ENCODE results near the gene NBAS. TPM values are rescaled to one million over a fixed set of nuclear protein-coding genes. Genes with fewer than 3 reads are reported as not detected.
A peak's percentile ranks its signal among the peaks of the same experiment; 100 is the strongest.

The NBAS gene
- total and polyA plus RNA-seq, 9 of the 15 experiments (the other 6 are each of a cell fraction or from before 2014, with no cell fraction given), result 15.3 to 94.4 (median 69.9) TPM

DNA sequence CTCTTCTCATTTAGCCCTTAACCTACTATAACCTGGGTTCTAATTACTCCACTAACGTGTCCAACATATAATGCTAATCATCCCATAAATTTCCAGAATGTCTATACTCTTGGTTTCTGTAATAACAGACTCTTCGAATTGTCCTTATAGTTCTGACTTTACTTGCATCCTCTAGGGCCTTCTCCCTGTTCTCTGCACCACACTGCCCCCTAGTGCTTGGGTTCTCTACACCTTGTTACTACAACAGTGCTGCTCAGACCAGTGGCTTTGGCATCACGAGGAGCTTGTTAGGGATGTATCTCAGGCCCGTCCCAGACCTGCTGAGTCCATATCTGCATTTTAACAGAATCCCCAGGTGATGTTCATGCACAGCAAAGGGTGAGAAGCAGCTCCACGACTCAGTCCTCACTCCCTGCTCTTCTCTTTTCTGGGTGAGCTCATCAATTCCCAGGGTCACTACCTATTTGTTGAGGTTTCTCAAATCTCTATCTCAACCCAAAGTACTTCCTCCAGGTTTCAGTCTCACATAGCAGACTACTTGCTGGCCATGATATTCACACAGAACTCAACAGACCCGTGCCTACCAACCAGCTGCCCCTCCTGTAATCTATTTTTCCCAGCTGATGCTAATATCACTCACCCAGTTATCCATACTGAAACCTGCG is 16.1 kb upstream of the NBAS start:
- Histone ChIP-seq H3K36me3 (ENCODE audit: control insufficient read depth, insufficient read depth, low read length) (no peaks in the 10 kb centered on the region), H3K9ac (ENCODE audit: insufficient read depth in 1 of 2, low read depth in 2 of 2, low read length in 2 of 2) (no peak overlapping the region), H3K27ac (ENCODE audit: extremely low read depth, low read depth, low read length) (no peak overlapping the region), H3K4me2 (ENCODE audit: insufficient read depth, low read length) (no peak overlapping the region), H3K4me1 (replicated peaks in 1 of 2; ENCODE audit: control insufficient read depth in 2 of 2, insufficient read depth in 2 of 2, low read length in 2 of 2) (peaks cover 3 to 5% of the 10 kb centered on the region in 2 experiments; a peak in 3 of 5 replicates), H3K4me3 (no peak overlapping the region), H4K20me1 (replicated peaks; ENCODE audit: control insufficient read depth, insufficient read depth, low read length) (no peaks in the 10 kb centered on the region), H3K27me3 (ENCODE audit: control insufficient read depth in 2 of 2, insufficient read depth in 2 of 2, low read length in 2 of 2) (no peaks in the 10 kb centered on the region), H3K9me1 (ENCODE audit: control insufficient read depth, insufficient read depth, low read length) (no peaks in the 10 kb centered on the region), H3K9me3 (replicated peaks; ENCODE audit: control insufficient read depth, insufficient read depth, low read depth, low read length) (no peaks in the 10 kb centered on the region), H3K79me2 (ENCODE audit: control insufficient read depth, insufficient read depth, low read length) (no peaks in the 10 kb centered on the region), H2AFZ (ENCODE audit: low read depth, low read length) (peak overlapping the region; percentile 72)
- FAIRE-seq (peak; percentile 96), DNase-seq (ENCODE audit: extremely low read depth in 1 of 4, low spot score in 3 of 4) (peak; percentile 69 to 94 (median 74)), ATAC-seq (peak; percentile 97)
- BruUV-seq (replicated peaks), result no TSS peak
- 11% methylated on average over 7 of the region's 7 CpGs for WGBS (ENCODE audit: insufficient coverage, low coverage, missing lambda C conversion rate)
- intact Hi-C loops (cut with micrococcal nuclease), result loop anchor here (1.0 kb wide), 1 partner anchor 31 kb away; no protein-coding TSS in a partner anchor
- in situ Hi-C loops (cut with MboI), result loop anchor here (25.0 kb wide), 1 partner anchor 665 kb away; no protein-coding TSS in a partner anchor
- POLR2A ChIA-PET, result interaction anchor here (0.6 to 1.6 kb wide), 12 partner anchors 9 to 422 kb away, joined by 3 to 8 read pairs (median 3); partner anchors contain the start of gene NBAS
- CTCF ChIA-PET (ENCODE audit: low intra/inter-chr PET ratio), result no interaction called here
- TF ChIP-seq, protein P1, sequence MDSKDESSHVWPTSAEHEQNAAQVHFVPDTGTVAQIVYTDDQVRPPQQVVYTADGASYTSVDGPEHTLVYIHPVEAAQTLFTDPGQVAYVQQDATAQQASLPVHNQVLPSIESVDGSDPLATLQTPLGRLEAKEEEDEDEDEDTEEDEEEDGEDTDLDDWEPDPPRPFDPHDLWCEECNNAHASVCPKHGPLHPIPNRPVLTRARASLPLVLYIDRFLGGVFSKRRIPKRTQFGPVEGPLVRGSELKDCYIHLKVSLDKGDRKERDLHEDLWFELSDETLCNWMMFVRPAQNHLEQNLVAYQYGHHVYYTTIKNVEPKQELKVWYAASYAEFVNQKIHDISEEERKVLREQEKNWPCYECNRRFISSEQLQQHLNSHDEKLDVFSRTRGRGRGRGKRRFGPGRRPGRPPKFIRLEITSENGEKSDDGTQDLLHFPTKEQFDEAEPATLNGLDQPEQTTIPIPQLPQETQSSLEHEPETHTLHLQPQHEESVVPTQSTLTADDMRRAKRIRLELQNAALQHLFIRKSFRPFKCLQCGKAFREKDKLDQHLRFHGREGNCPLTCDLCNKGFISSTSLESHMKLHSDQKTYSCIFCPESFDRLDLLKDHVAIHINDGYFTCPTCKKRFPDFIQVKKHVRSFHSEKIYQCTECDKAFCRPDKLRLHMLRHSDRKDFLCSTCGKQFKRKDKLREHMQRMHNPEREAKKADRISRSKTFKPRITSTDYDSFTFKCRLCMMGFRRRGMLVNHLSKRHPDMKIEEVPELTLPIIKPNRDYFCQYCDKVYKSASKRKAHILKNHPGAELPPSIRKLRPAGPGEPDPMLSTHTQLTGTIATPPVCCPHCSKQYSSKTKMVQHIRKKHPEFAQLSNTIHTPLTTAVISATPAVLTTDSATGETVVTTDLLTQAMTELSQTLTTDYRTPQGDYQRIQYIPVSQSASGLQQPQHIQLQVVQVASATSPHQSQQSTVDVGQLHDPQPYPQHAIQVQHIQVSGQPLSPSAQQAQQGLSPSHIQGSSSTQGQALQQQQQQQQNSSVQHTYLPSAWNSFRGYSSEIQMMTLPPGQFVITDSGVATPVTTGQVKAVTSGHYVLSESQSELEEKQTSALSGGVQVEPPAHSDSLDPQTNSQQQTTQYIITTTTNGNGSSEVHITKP (IDR thresholded peaks at IDR 0.05; ENCODE audit: partially characterized antibody), result peak; percentile 17
- peak; percentile 25; the same call in 1 of the 2 replicates for TF ChIP-seq CREM (IDR thresholded peaks at IDR 0.05; ENCODE audit: low read depth)
- TF ChIP-seq, protein P2, sequence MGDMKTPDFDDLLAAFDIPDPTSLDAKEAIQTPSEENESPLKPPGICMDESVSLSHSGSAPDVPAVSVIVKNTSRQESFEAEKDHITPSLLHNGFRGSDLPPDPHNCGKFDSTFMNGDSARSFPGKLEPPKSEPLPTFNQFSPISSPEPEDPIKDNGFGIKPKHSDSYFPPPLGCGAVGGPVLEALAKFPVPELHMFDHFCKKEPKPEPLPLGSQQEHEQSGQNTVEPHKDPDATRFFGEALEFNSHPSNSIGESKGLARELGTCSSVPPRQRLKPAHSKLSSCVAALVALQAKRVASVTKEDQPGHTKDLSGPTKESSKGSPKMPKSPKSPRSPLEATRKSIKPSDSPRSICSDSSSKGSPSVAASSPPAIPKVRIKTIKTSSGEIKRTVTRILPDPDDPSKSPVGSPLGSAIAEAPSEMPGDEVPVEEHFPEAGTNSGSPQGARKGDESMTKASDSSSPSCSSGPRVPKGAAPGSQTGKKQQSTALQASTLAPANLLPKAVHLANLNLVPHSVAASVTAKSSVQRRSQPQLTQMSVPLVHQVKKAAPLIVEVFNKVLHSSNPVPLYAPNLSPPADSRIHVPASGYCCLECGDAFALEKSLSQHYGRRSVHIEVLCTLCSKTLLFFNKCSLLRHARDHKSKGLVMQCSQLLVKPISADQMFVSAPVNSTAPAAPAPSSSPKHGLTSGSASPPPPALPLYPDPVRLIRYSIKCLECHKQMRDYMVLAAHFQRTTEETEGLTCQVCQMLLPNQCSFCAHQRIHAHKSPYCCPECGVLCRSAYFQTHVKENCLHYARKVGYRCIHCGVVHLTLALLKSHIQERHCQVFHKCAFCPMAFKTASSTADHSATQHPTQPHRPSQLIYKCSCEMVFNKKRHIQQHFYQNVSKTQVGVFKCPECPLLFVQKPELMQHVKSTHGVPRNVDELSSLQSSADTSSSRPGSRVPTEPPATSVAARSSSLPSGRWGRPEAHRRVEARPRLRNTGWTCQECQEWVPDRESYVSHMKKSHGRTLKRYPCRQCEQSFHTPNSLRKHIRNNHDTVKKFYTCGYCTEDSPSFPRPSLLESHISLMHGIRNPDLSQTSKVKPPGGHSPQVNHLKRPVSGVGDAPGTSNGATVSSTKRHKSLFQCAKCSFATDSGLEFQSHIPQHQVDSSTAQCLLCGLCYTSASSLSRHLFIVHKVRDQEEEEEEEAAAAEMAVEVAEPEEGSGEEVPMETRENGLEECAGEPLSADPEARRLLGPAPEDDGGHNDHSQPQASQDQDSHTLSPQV (IDR thresholded peaks at IDR 0.05), result 0 out of 2 replicates have a peak, but pooled peaks have one; percentile 34
- TF ChIP-seq SMC3 (conservative IDR thresholded peaks at IDR 0.05; ENCODE audit: insufficient read depth, low read depth, low read length), result peak; percentile 90
- peak; percentile 87 to 97 for TF ChIP-seq RAD21 (CRISPR knock-in tag; conservative IDR thresholded peaks at IDR 0.05 in 1 of 2, IDR thresholded peaks at IDR 0.05 in 1 of 2)
- no peak for TF ChIP-seq ADNP (tag; IDR thresholded peaks at IDR 0.05)
- 0 out of 4 replicates have a peak, but pooled peaks of 1 of the 2 experiments have one; percentile 37 for TF ChIP-seq FOXK2 (conservative IDR thresholded peaks at IDR 0.05 in 1 of 2, IDR thresholded peaks at IDR 0.05 in 1 of 2; ENCODE audit: low read depth in 2 of 2)
- peak; percentile 48; the same call in 1 of the 2 replicates for TF ChIP-seq STAG1 (CRISPR knock-in tag; IDR thresholded peaks at IDR 0.05; ENCODE audit: borderline replicate concordance)
- TF ChIP-seq GATAD2A (IDR thresholded peaks at IDR 0.05), result 0 out of 2 replicates have a peak, but pooled peaks have one; percentile 48
- peak; percentile 27; the same call in 1 of the 2 replicates for TF ChIP-seq ZNF24 (IDR thresholded peaks at IDR 0.05)
- TF ChIP-seq CTBP1 (IDR thresholded peaks at IDR 0.05; ENCODE audit: borderline replicate concordance), result 0 out of 2 replicates have a peak, but pooled peaks have one; percentile 12

Measured in K562 (cell line).